ENCODE results near the gene FABP3.

FABP3 gene

GRCh38 chr1:31374511-31375196 lies 1.8 kb upstream of the FABP3 start:
- DNase-seq (ENCODE audit: extremely low spot score): no peak
- ChIA-PET POLR2A (no interaction called here), CTCF (interaction anchor here (1.0 to 5.6 kb wide), 2 partner anchors 20 to 146 kb away, joined by 4 to 46 read pairs; no protein-coding TSS in a partner anchor)
- no peak for TF ChIP-seq CTCF (IDR thresholded peaks at IDR 0.05; ENCODE audit: control extremely low read depth, extremely low read depth, low read depth, missing control alignments)

GRCh38 chr1:31373897-31374486 lies 1.1 kb upstream of the FABP3 start:
- TF ChIP-seq CTCF (IDR thresholded peaks at IDR 0.05; ENCODE audit: control extremely low read depth, extremely low read depth, low read depth, missing control alignments): no peak
- ChIA-PET CTCF (interaction anchor here (1.0 to 5.6 kb wide), 6 partner anchors 10 to 175 kb away, joined by 3 to 46 read pairs (median 4); no protein-coding TSS in a partner anchor), POLR2A (interaction anchor here (1.5 kb wide), 1 partner anchor 77 kb away, joined by 4 read pairs; the partner anchor contains the start of genes SNRNP40 and ZCCHC17)
- DNase-seq (ENCODE audit: extremely low spot score): no peak

- POLR2A ChIA-PET: interaction anchor here (0.6 to 1.5 kb wide), 2 partner anchors 15 to 76 kb away, joined by 3 to 4 read pairs; partner anchors contain the start of genes SNRNP40 and ZCCHC17
- TF ChIP-seq CTCF (IDR thresholded peaks at IDR 0.05; ENCODE audit: control extremely low read depth, extremely low read depth, low read depth, missing control alignments): no peak
- CTCF ChIA-PET: interaction anchor here (1.0 to 5.6 kb wide), 4 partner anchors 9 to 191 kb away, joined by 3 to 46 read pairs (median 6); no protein-coding TSS in a partner anchor
- DNase-seq (ENCODE audit: extremely low spot score): no peak
Measured at GRCh38 chr1:31372751-31373055, 173 bp downstream of the FABP3 start.

GRCh38 chr1:31372051-31372450 lies 825 bp downstream of the FABP3 start:
- TF ChIP-seq CTCF (IDR thresholded peaks at IDR 0.05; ENCODE audit: control extremely low read depth, extremely low read depth, low read depth, missing control alignments): no peak
- CTCF ChIA-PET: interaction anchor here (2.0 to 5.6 kb wide), 2 partner anchors 23 to 177 kb away, joined by 8 to 46 read pairs; no protein-coding TSS in a partner anchor

GRCh38 chr1:31371121-31371959 lies 1.5 kb downstream of the FABP3 start:
- CTCF ChIA-PET: interaction anchor here (0.7 to 5.6 kb wide), 3 partner anchors 10 to 30 kb away, joined by 3 to 46 read pairs (median 3); no protein-coding TSS in a partner anchor
- no peak for TF ChIP-seq CTCF (IDR thresholded peaks at IDR 0.05; ENCODE audit: control extremely low read depth, extremely low read depth, low read depth, missing control alignments)
- no peak for DNase-seq (ENCODE audit: extremely low spot score)
- POLR2A ChIA-PET: interaction anchor here (0.6 kb wide), 1 partner anchor 91 kb away, joined by 3 read pairs; no protein-coding TSS in a partner anchor

More at GRCh38 chr1:31372051-31372450, 825 bp downstream of the FABP3 start:
- POLR2A ChIA-PET: interaction anchor here (0.6 kb wide), 1 partner anchor 90 kb away, joined by 3 read pairs; no protein-coding TSS in a partner anchor
- DNase-seq (ENCODE audit: extremely low spot score): no peak

GRCh38 chr1:31370565-31370964 lies 2.3 kb downstream of the FABP3 start:
- CTCF ChIA-PET: interaction anchor here (1.0 to 5.6 kb wide), 2 partner anchors 24 to 29 kb away, joined by 3 to 46 read pairs; no protein-coding TSS in a partner anchor
- DNase-seq (ENCODE audit: extremely low spot score): no peak
- TF ChIP-seq CTCF (IDR thresholded peaks at IDR 0.05; ENCODE audit: control extremely low read depth, extremely low read depth, low read depth, missing control alignments): no peak
- POLR2A ChIA-PET: no interaction called here
